Type B pancreatic cell (in vitro differentiated cells): ENCODE results near the gene ESYT2. TPM values are rescaled to one million over a fixed set of nuclear protein-coding genes. Genes with fewer than 3 reads are reported as not detected.

Experiments used
- DNase-seq: peaks from one replicate; pipeline ENCODE4 v3.0.0; 2021; ENCODE audit warnings: mixed read lengths; ENCODE audit not compliant: unreplicated experiment; ENCODE audit errors: extremely low spot score
- H3K27ac Mint-ChIP-seq: 2 replicates; pipeline ENCODE4 v1.8.0; 2021; ENCODE audit warnings: mild to moderate bottlenecking, mixed read lengths
- H3K27me3 Mint-ChIP-seq: 2 replicates; pipeline ENCODE4 v1.8.0; 2021; ENCODE audit warnings: mixed read lengths
- H3K36me3 Mint-ChIP-seq: 2 replicates; pipeline ENCODE4 v1.8.0; 2021; ENCODE audit warnings: mixed read lengths
- H3K4me1 Mint-ChIP-seq: one replicate; pipeline ENCODE4 v1.8.0; 2021; ENCODE audit warnings: mixed read lengths; ENCODE audit not compliant: unreplicated experiment
- H3K4me3 Mint-ChIP-seq: 2 replicates; pipeline ENCODE4 v1.8.0; 2021; ENCODE audit warnings: mild to moderate bottlenecking, mixed read lengths
- H3K9me3 Mint-ChIP-seq: 2 replicates; pipeline ENCODE4 v1.8.0; 2021; ENCODE audit warnings: mixed read lengths
- CTCF ChIP-seq: fragments of 200-600 bp; sonication (generic); conservative IDR thresholded peaks from 2 replicates; pipeline ENCODE4 v1.5.0; 2021; ENCODE audit warnings: antibody characterized with exemption, mild to moderate bottlenecking
- total RNA-seq: library from RNA; stranded (reverse); gene quantifications from 2 replicates; pipeline ENCODE4 v1.2.1, GENCODE V29; 2021; ENCODE audit warnings: low replicate concordance

Gene ESYT2
- total RNA-seq, 1 donor from 2014 or later = 42.1 TPM

GRCh38 chr7:158798741-158799140, 30.6 kb downstream of the ESYT2 start:
- no peak for DNase-seq
- Mint-ChIP-seq H3K36me3 (peaks cover 22% of the 10 kb centered on the region), H3K4me1 (peaks cover 9% of the 10 kb centered on the region), H3K27me3 (no peaks in the 10 kb centered on the region), H3K9me3 (no peaks in the 10 kb centered on the region), H3K27ac (peak overlapping the region; percentile 63), H3K4me3 (no peak overlapping the region)
- TF ChIP-seq CTCF = no peak

DNA sequence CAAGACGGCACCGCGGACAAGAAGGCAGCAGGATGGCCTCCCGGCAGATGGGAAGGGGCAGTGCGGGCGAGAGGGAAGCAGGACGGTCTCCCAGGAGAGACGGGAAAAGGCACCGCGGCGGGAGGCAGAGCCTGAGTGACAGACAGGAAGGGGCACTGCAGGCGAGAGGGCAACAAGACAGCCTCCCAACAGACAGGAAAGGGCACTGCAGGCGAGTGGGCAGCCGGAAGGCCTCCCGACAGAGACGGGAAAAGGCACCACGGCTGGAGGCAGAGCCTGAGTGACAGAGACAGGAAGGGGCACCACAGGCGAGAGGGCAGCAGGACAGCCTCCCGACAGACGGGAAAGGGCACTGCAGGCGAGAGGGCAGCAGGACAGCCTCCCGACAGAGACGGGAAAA, 32.6 kb downstream of the ESYT2 start:
- Mint-ChIP-seq H3K4me1 (peaks cover 4% of the 10 kb centered on the region), H3K27ac (no peak overlapping the region), H3K9me3 (no peaks in the 10 kb centered on the region), H3K27me3 (no peaks in the 10 kb centered on the region), H3K36me3 (peaks cover 32% of the 10 kb centered on the region), H3K4me3 (no peak overlapping the region)
- DNase-seq = no peak
- TF ChIP-seq CTCF = no peak

GRCh38 chr7:158795272-158795671, 34.0 kb downstream of the ESYT2 start:
- Mint-ChIP-seq H3K4me3 (no peak overlapping the region), H3K27me3 (no peaks in the 10 kb centered on the region), H3K4me1 (no peaks in the 10 kb centered on the region), H3K27ac (no peak overlapping the region), H3K9me3 (no peaks in the 10 kb centered on the region), H3K36me3 (peaks cover 42% of the 10 kb centered on the region)
- DNase-seq = no peak
- TF ChIP-seq CTCF = no peak

- no peak overlapping the region for H3K27ac Mint-ChIP-seq
- DNase-seq = no peak
- H3K27me3 Mint-ChIP-seq = no peaks in the 10 kb centered on the region
- H3K36me3 Mint-ChIP-seq = peaks cover 37% of the 10 kb centered on the region
- H3K4me3 Mint-ChIP-seq = no peak overlapping the region
- TF ChIP-seq CTCF = no peak
- H3K9me3 Mint-ChIP-seq = no peaks in the 10 kb centered on the region
- no peaks in the 10 kb centered on the region for H3K4me1 Mint-ChIP-seq
Observed at GRCh38 chr7:158791107-158791506, 38.2 kb downstream of the ESYT2 start.

- Mint-ChIP-seq H3K4me3 (no peak overlapping the region), H3K27ac (no peak overlapping the region), H3K9me3 (no peaks in the 10 kb centered on the region)
Observed at GRCh38 chr7:158789842-158790241, 39.5 kb downstream of the ESYT2 start.

More at GRCh38 chr7:158789842-158790241, 39.5 kb downstream of the ESYT2 start:
- no peaks in the 10 kb centered on the region for H3K27me3 Mint-ChIP-seq
- peaks cover 37% of the 10 kb centered on the region for H3K36me3 Mint-ChIP-seq
- H3K4me1 Mint-ChIP-seq = no peaks in the 10 kb centered on the region
- no peak for DNase-seq
- TF ChIP-seq CTCF = no peak
